Hematopoietic multipotent progenitor cell (in vitro differentiated cells): Measurements from ENCODE around the gene KAZN. TPM values are rescaled to one million over a fixed set of nuclear protein-coding genes. Genes with fewer than 3 reads are reported as not detected.

Experiments used
- DNase-seq, 3 donors: peaks; one replicate each; pipeline ENCODE4 v3.0.0-alpha.2; 2011 to 2015; ENCODE audit warnings: low read depth in 2 of 3, low spot score in 2 of 3
- total RNA-seq: library from RNA; depleted of rRNA; stranded (reverse); fragments of >200 nt; gene quantifications from one replicate; pipeline ENCODE4 v1.2.3, GENCODE V29; 2012

KAZN gene
- total RNA-seq, 1 donor: 0.54 TPM

GRCh38 chr1:14784790-14785773 is 186.6 kb downstream of the KAZN start:
- DNase-seq: peak in 2 of 3 donors; percentile 43 to 46

DNA sequence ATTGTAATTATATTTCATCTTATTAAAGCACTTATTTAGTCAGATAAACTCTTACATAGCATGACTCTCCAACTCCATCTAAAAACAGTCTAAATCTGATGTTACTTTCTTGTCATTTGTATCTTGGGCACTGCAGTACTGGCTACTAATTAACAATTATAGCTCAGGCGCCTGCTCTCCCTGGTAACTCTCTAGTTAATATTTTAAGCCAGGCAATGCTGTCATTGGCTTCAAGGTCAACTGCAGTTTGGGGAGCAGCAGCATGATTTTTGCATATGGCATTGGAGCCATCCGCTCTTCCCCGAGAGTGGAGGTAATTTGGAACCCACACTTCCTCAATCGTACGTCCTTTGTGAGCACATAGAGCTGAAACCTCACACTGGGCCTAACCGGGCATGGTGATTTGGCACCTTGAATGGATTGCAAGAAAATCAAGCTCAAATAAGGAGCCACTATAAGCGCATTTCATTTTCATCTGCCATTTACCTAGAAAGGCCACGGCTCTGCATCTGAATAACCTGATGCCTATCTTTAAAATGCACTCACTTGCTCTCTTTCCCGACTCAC is 187.7 kb downstream of the KAZN start:
- DNase-seq: no peak

- DNase-seq: no peak
Observed at GRCh38 chr1:14786681-14787080, 188.2 kb downstream of the KAZN start.

DNA sequence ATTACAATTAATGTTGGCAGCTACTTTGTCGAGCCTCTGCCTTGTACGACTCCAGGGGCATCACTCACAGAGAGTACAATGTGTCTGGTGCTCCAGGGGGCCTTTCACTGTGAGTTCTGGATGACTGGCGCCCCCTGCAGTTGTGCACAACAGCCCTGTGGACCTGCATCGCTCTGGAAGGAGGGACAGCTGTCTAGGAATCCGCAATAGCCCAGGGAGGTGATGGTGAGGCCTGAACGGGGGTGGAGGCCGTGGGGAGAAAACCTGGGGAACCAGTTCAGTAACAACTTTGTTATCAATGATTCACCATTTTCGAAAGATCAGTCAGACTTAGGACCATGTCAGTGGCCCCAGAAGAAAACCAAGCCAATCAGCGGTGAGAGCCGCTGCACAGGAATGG is 189.1 kb downstream of the KAZN start:
- no peak for DNase-seq

DNA sequence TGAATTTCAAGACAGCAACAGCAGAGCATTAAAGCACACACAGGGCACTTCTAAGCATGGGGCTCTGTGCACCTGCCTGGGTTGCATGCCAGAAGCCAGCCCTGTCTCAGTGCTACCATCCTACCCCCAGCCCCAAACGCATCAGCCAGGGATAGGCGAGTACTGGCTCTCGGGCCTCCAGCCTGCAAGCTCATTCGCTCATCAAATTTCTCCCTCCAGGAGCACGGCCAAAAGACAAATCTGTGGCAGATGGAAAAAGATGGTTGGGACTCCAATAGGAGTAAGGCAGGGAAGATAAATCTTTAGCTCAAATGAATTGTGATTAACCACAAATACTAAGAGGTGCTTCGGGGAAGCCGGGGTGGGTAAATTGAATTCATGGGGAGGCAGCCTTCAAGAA is 189.6 kb downstream of the KAZN start:
- no peak for DNase-seq

- no peak for DNase-seq
Observed at GRCh38 chr1:14790982-14791381, 192.5 kb downstream of the KAZN start.

GRCh38 chr1:14791654-14792053 is 193.2 kb downstream of the KAZN start:
- DNase-seq: no peak

DNA sequence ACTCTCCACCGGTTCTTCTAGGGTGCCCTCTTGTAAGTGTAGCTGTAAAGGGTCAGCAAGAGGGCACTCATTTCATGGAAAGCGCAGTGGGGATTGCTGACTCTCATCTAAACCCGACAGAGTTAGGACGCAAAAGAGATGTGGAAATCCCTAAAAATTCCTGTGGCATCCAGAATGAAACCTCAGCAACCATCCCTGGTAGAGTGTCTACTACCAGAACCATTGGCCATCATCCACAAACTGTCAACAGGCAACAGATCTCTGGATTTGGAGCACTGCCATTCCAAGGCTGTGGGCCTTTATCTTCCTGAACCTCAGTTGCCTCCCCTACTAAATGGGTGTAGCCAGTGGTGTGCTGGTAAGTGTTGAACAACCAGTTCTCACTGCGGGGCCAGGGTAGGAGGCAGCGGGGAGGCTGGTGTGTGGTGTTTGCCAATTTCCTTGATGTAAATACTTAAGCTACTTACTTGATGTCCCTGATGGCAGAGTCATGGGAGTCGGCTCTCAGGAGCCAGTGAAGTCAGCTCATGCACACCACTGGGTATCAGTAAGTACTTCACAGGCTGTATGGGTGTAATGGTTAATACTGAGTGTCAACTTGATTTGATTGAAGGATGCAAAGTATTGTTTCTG is 195.8 kb downstream of the KAZN start:
- DNase-seq: no peak

GRCh38 chr1:14794906-14795305 is 196.4 kb downstream of the KAZN start:
- DNase-seq: no peak

- DNase-seq: no peak
Observed at GRCh38 chr1:14795589-14795988, 197.1 kb downstream of the KAZN start.

DNA sequence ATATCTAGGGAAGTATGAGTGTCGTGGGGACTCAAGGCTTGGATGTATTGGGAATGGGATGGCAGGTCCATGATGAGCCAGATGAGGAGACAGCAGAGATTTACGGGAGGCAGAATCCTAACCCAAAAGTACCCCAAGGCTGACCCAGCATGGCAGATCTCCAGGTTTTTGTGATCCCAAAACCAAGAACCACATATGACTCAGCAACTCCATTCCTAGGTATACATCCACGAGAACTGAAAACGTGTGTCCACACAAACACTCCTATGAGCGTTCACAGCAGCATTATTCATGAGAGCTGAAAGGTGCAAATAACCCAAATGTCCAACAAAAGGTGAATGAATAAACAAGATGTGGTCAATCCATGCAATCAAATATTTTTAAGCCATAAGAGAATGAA is 201.5 kb downstream of the KAZN start:
- no peak for DNase-seq

GRCh38 chr1:14800500-14801076 is 202.1 kb downstream of the KAZN start:
- DNase-seq: no peak

DNA sequence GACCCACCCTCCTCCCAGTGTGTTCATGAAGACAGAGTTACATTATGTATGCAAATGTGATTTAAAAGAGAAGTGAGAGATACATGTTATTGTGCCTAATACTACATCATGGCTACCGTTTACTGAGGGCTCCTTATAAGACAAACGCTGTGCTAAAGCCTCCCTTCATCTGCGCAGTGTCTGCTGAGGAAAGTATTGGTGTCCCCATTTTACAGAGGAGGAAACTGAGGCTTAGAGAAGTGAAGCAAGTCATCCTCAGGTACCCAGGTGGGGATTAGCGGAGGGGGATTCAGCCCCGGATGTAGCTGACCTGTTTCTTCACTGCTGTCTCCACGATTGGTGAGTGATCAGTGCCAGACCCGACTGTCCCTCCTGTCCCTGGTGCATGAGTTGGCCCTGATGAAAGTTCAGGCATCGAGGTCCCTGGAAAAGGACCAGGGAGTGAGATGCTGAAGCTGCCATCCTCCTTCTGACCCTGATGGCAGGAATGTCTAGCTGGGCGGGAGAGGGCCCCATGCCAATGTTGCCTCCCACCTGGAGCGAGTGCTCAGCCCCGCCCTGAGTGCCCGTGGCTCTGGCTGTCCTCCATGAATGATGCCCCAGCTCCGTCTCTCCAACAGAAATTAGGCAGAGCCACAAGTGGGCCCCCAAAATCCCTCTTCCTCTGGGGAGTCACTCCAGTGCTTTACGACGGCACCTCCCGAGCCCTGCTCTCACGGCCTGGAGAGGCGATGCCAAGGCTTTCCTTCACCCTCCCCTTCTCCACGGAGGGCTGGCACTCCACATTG is 204.7 kb downstream of the KAZN start:
- DNase-seq: no peak

- DNase-seq: peak in 2 of 3 donors; percentile 31 to 66
Observed at GRCh38 chr1:14804626-14805025, 206.1 kb downstream of the KAZN start.

DNA sequence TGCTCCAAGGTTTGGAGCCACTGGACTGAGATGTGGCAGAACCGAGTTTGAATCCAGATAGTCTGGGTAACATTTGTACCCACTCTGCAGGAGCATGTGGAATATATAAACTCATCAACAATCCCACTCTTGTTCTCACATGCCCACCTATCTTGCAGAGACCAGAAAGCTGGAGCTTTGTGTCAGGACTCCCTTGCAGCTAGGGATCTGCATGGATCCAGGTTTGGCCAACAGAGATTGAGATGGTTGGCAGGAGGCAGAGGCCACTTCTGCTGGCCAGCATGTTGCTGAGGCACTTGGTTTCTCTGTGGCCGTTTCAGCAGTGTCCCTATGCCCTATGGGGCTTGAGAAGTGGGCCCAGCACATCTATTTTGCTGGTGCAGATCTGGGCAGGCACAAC is 208.3 kb downstream of the KAZN start:
- no peak for DNase-seq

- DNase-seq: no peak
Observed at GRCh38 chr1:14808768-14809167, 210.3 kb downstream of the KAZN start.

DNA sequence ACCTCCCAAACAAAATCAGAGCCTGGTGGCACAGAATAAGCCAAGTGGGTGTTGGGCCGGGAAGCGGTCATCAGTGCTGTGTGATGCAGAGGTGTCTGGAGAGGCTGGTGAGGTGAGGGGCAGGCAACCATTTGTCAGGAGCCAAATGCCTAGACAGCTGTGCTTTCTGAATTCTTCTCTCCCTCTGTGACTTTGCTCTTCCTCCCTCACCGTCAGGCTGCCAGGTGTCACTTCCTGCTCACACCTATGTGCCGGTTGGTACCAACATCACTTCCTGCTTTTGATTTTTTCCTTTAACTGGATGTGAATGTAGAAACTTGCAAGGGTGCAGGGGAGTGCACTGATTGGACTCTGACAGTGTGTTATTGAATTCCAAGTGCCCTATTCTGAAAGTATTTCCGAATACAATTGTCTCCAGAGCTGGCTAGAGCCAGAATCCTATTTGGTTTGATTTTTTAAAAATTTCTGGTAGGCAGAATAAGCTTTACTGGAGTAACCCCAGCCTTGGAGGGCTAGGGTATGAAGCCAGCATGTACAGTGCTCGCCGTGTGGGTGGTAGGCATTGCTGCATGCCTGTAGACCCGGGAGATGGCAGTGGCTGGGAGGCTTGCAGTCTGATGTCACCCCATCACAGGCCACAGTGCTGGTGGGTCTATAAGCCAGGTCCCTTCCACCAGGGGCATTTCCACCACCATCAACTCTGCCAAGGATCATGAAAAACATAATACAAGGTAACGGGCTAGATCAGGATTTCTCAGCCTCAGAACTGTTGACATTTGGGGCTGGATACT is 210.9 kb downstream of the KAZN start:
- no peak for DNase-seq

- peak in 2 of 3 donors; percentile 63 to 93 for DNase-seq
Observed at GRCh38 chr1:14810595-14811361, 212.3 kb downstream of the KAZN start.

GRCh38 chr1:14811573-14811972 is 213.1 kb downstream of the KAZN start:
- DNase-seq: no peak
